Neural cell (in vitro differentiated cells): ENCODE results near the gene CD80. TPM values are rescaled to one million over a fixed set of nuclear protein-coding genes. Genes with fewer than 3 reads are reported as not detected.

Experiments used
- H2AFZ ChIP-seq: fragments of 200-600, 300-800 bp; sonication (generic), shearing (Covaris generic); 2 replicates; pipeline ENCODE4 v1.6.0; 2014; ENCODE audit warnings: low read depth, mild to moderate bottlenecking, antibody characterized with exemption, low read length, moderate library complexity
- H3F3A ChIP-seq: fragments of 200-600 bp; shearing (Covaris generic); 2 replicates; pipeline ENCODE4 v1.6.1; 2016; ENCODE audit warnings: mild to moderate bottlenecking, moderate library complexity, mixed read lengths, antibody characterized with exemption, low read length; ENCODE audit not compliant: insufficient read depth, poor library complexity, severe bottlenecking
- H3K27ac ChIP-seq: fragments of 200-600, 300-800 bp; sonication (generic), shearing (Covaris generic); 2 replicates; pipeline ENCODE4 v1.5.1; 2014; ENCODE audit warnings: mild to moderate bottlenecking, low read length, moderate library complexity
- H3K27me3 ChIP-seq: fragments of 300-800, 200-600 bp; sonication (generic), shearing (Covaris generic); 2 replicates; pipeline ENCODE4 v1.6.0; 2014; ENCODE audit warnings: mild to moderate bottlenecking, low read depth, low read length, moderate library complexity; ENCODE audit not compliant: insufficient read depth
- H3K36me3 ChIP-seq: fragments of 300-800, 200-600 bp; sonication (generic), shearing (Covaris generic); 2 replicates; pipeline ENCODE4 v1.5.1; 2014; ENCODE audit warnings: mild to moderate bottlenecking, antibody characterized with exemption, low read length, moderate library complexity; ENCODE audit not compliant: insufficient read depth
- H3K4me2 ChIP-seq: fragments of 300-800, 200-600 bp; sonication (generic), shearing (Covaris generic); 2 replicates; pipeline ENCODE4 v1.6.0; 2014; ENCODE audit warnings: mild to moderate bottlenecking, low read length
- H3K4me3 ChIP-seq: fragments of 300-800, 200-600 bp; sonication (generic), shearing (Covaris generic); 2 replicates; pipeline ENCODE4 v1.5.1; 2014; ENCODE audit warnings: mild to moderate bottlenecking, low read length, moderate library complexity
- H3K79me2 ChIP-seq: fragments of 200-600 bp; shearing (Covaris generic); replicated peaks from 2 replicates; pipeline ENCODE4 v1.6.0; 2014; ENCODE audit warnings: mild to moderate bottlenecking, low read length, moderate library complexity; ENCODE audit not compliant: insufficient read depth
- H3K9ac ChIP-seq: fragments of 300-800, 200-600 bp; sonication (generic), shearing (Covaris generic); 2 replicates; pipeline ENCODE4 v1.6.1; 2016; ENCODE audit warnings: mild to moderate bottlenecking, low read length, mixed read lengths
- H3K9me2 ChIP-seq: fragments of 200-600 bp; shearing (Covaris generic); 2 replicates; pipeline ENCODE4 v1.6.1; 2016; ENCODE audit warnings: mild to moderate bottlenecking, low read length, mixed read lengths; ENCODE audit not compliant: insufficient read depth
- H3K9me3 ChIP-seq: fragments of 200-600, 300-800 bp; sonication (generic), shearing (Covaris generic); 2 replicates; pipeline ENCODE4 v1.6.1; 2016; ENCODE audit warnings: mild to moderate bottlenecking, mixed run types, low read length, moderate library complexity, mixed read lengths
- H4K20me1 ChIP-seq: fragments of 200-600 bp; shearing (Covaris generic); 2 replicates; pipeline ENCODE4 v1.6.1; 2016; ENCODE audit warnings: mild to moderate bottlenecking, mixed run types; ENCODE audit not compliant: insufficient read depth
- EP300 ChIP-seq: fragments of 450-650 bp; conservative IDR thresholded peaks from 2 replicates; pipeline ENCODE4 v1.6.1; 2014; ENCODE audit warnings: antibody characterized with exemption, mild to moderate bottlenecking, moderate library complexity; ENCODE audit not compliant: poor library complexity, severe bottlenecking
- EZH2 ChIP-seq: fragments of 200-600, 300-800 bp; shearing (Covaris generic), sonication (generic); IDR thresholded peaks from 2 replicates; pipeline ENCODE4 v1.6.1; 2014; ENCODE audit warnings: antibody characterized with exemption, low read length, borderline replicate concordance, mild to moderate bottlenecking; ENCODE audit not compliant: insufficient read depth, poor library complexity, severe bottlenecking
- MXI1 ChIP-seq: fragments of 450-650 bp; conservative IDR thresholded peaks from 2 replicates; pipeline ENCODE4 v1.6.1; 2014; ENCODE audit warnings: antibody characterized with exemption, mild to moderate bottlenecking; ENCODE audit not compliant: poor library complexity, severe bottlenecking
- POLR2AphosphoS5 ChIP-seq: IDR thresholded peaks from 2 replicates; pipeline ENCODE4 v1.6.1; 2012
- RAD21 ChIP-seq: fragments of 450-650 bp; conservative IDR thresholded peaks from 2 replicates; pipeline ENCODE4 v1.6.1; 2014; ENCODE audit warnings: antibody characterized with exemption, mild to moderate bottlenecking, moderate library complexity
- REST ChIP-seq: IDR thresholded peaks from 2 replicates; pipeline ENCODE4 v1.6.1; 2012; ENCODE audit warnings: borderline replicate concordance
- SMC3 ChIP-seq: fragments of 450-650 bp; conservative IDR thresholded peaks from 2 replicates; pipeline ENCODE4 v1.6.1; 2014; ENCODE audit warnings: antibody characterized with exemption, mild to moderate bottlenecking, moderate library complexity; ENCODE audit not compliant: poor library complexity
- TAF1 ChIP-seq: IDR thresholded peaks from 2 replicates; pipeline ENCODE4 v1.6.1; 2012; ENCODE audit warnings: low read depth
- polyA plus RNA-seq: library from polyadenylated mRNA; depleted of rRNA; stranded (reverse); fragments of >200 nt; gene quantifications from 2 replicates; pipeline ENCODE4 v1.2.3, GENCODE V29; 2014
- TF ChIP-seq, protein P1 (sequence below): fragments of 450-650 bp; IDR thresholded peaks from 2 replicates; pipeline ENCODE4 v1.5.1; 2014; ENCODE audit warnings: antibody characterized with exemption, mild to moderate bottlenecking, moderate library complexity; ENCODE audit not compliant: poor library complexity, severe bottlenecking

The CD80 gene
- polyA plus RNA-seq, 1 donor from 2014 or later: not detected

- Histone ChIP-seq H3K36me3 (no peaks in the 10 kb centered on the region), H2AFZ (no peak overlapping the region), H3K9me2 (no peaks in the 10 kb centered on the region), H3K79me2 (no peaks in the 10 kb centered on the region), H3K4me3 (no peak overlapping the region), H3K9ac (no peak overlapping the region), H3K9me3 (no peaks in the 10 kb centered on the region), H4K20me1 (no peaks in the 10 kb centered on the region), H3K27ac (no peak overlapping the region), H3K4me2 (no peak overlapping the region), H3K27me3 (no peaks in the 10 kb centered on the region), H3F3A (no peaks in the 10 kb centered on the region)
- no peak for TF ChIP-seq REST
- no peak for TF ChIP-seq SMC3
- TF ChIP-seq, protein P1, sequence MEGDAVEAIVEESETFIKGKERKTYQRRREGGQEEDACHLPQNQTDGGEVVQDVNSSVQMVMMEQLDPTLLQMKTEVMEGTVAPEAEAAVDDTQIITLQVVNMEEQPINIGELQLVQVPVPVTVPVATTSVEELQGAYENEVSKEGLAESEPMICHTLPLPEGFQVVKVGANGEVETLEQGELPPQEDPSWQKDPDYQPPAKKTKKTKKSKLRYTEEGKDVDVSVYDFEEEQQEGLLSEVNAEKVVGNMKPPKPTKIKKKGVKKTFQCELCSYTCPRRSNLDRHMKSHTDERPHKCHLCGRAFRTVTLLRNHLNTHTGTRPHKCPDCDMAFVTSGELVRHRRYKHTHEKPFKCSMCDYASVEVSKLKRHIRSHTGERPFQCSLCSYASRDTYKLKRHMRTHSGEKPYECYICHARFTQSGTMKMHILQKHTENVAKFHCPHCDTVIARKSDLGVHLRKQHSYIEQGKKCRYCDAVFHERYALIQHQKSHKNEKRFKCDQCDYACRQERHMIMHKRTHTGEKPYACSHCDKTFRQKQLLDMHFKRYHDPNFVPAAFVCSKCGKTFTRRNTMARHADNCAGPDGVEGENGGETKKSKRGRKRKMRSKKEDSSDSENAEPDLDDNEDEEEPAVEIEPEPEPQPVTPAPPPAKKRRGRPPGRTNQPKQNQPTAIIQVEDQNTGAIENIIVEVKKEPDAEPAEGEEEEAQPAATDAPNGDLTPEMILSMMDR: no peak
- no peak for TF ChIP-seq POLR2AphosphoS5
- no peak for TF ChIP-seq TAF1
- TF ChIP-seq EP300: no peak
- TF ChIP-seq EZH2: no peak
- no peak for TF ChIP-seq MXI1
These were observed 26.6 kb upstream of the CD80 start for GRCh38 chr3:119585856-119586570.

GRCh38 chr3:119585208-119585607 lies 25.8 kb upstream of the CD80 start:
- Histone ChIP-seq H3K9ac (no peak overlapping the region), H2AFZ (no peak overlapping the region), H3K79me2 (no peaks in the 10 kb centered on the region), H3F3A (no peaks in the 10 kb centered on the region), H3K9me3 (no peaks in the 10 kb centered on the region), H3K36me3 (no peaks in the 10 kb centered on the region), H3K27ac (no peak overlapping the region), H3K27me3 (peaks cover 3% of the 10 kb centered on the region), H3K9me2 (no peaks in the 10 kb centered on the region), H3K4me2 (no peak overlapping the region), H4K20me1 (no peaks in the 10 kb centered on the region), H3K4me3 (no peak overlapping the region)
- no peak for TF ChIP-seq MXI1
- TF ChIP-seq POLR2AphosphoS5: no peak
- TF ChIP-seq, protein P1: no peak
- no peak for TF ChIP-seq EP300
- TF ChIP-seq EZH2: no peak
- no peak for TF ChIP-seq SMC3
- no peak for TF ChIP-seq TAF1
- TF ChIP-seq REST: no peak
- no peak for TF ChIP-seq RAD21
